ENCODE results near the gene PRMT7.

PRMT7 gene

GRCh38 chr16:68310774-68311511 lies at the start of gene PRMT7, which contains the start of gene SLC7A6OS:
PRMT7 (plus strand) TSS chr16:68311019; CDS start chr16:68315980, 4,961 bp downstream.
SLC7A6OS (minus strand) TSS chr16:68310946; CDS start chr16:68310926, 20 bp downstream.
- DNase-seq (ENCODE audit: low read depth, low spot score) = peak; percentile 94

GRCh38 chr16:68263559-68264127 lies 47.2 kb upstream of the PRMT7 start:
- no peak for DNase-seq (ENCODE audit: low read depth, low spot score)

GRCh38 chr16:68264128-68265077 lies 46.4 kb upstream of the PRMT7 start, which contains the start of gene SLC7A6:
SLC7A6 (plus strand) TSS chr16:68264526; CDS start chr16:68274727, 10,201 bp downstream.
- DNase-seq (ENCODE audit: low read depth, low spot score) = peak; percentile 75

GRCh38 chr16:68265078-68265920 lies 45.5 kb upstream of the PRMT7 start:
- DNase-seq (ENCODE audit: low read depth, low spot score) = peak; percentile 71

- peak; percentile 30 for DNase-seq (ENCODE audit: low read depth, low spot score)
Measured at GRCh38 chr16:68267612-68268405, 43.0 kb upstream of the PRMT7 start.

GRCh38 chr16:68269793-68270192 lies 41.0 kb upstream of the PRMT7 start:
- DNase-seq (ENCODE audit: low read depth, low spot score) = no peak

GRCh38 chr16:68270353-68270752 lies 40.5 kb upstream of the PRMT7 start:
- DNase-seq (ENCODE audit: low read depth, low spot score) = no peak

GRCh38 chr16:68272507-68273209 lies 38.2 kb upstream of the PRMT7 start:
- DNase-seq (ENCODE audit: low read depth, low spot score) = no peak

- DNase-seq (ENCODE audit: low read depth, low spot score) = no peak
Measured at GRCh38 chr16:68273459-68273858, 37.4 kb upstream of the PRMT7 start.

GRCh38 chr16:68273896-68274295 lies 36.9 kb upstream of the PRMT7 start:
- DNase-seq (ENCODE audit: low read depth, low spot score) = no peak

- DNase-seq (ENCODE audit: low read depth, low spot score) = no peak
Measured at GRCh38 chr16:68274441-68274840, 36.4 kb upstream of the PRMT7 start.

GRCh38 chr16:68275611-68276191 lies 35.1 kb upstream of the PRMT7 start:
- no peak for DNase-seq (ENCODE audit: low read depth, low spot score)

- no peak for DNase-seq (ENCODE audit: low read depth, low spot score)
Measured at GRCh38 chr16:68276223-68276622, 34.6 kb upstream of the PRMT7 start.

GRCh38 chr16:68279726-68280558 lies 30.9 kb upstream of the PRMT7 start:
- no peak for DNase-seq (ENCODE audit: low read depth, low spot score)

GRCh38 chr16:68281368-68282063 lies 29.3 kb upstream of the PRMT7 start:
- DNase-seq (ENCODE audit: low read depth, low spot score) = no peak

GRCh38 chr16:68282064-68282452 lies 28.8 kb upstream of the PRMT7 start:
- no peak for DNase-seq (ENCODE audit: low read depth, low spot score)

- no peak for DNase-seq (ENCODE audit: low read depth, low spot score)
Measured at GRCh38 chr16:68283346-68283745, 27.5 kb upstream of the PRMT7 start.
